ENCODE measurements around the gene SYNJ2. TPM values are rescaled to one million over a fixed set of nuclear protein-coding genes. Genes with fewer than 3 reads are reported as not detected.
"Not testable (repeated sequence)": the region's sequence is repeated elsewhere in the genome, so short reads cannot be mapped to it uniquely, and the experiment has no call there.

The SYNJ2 gene, protein sequence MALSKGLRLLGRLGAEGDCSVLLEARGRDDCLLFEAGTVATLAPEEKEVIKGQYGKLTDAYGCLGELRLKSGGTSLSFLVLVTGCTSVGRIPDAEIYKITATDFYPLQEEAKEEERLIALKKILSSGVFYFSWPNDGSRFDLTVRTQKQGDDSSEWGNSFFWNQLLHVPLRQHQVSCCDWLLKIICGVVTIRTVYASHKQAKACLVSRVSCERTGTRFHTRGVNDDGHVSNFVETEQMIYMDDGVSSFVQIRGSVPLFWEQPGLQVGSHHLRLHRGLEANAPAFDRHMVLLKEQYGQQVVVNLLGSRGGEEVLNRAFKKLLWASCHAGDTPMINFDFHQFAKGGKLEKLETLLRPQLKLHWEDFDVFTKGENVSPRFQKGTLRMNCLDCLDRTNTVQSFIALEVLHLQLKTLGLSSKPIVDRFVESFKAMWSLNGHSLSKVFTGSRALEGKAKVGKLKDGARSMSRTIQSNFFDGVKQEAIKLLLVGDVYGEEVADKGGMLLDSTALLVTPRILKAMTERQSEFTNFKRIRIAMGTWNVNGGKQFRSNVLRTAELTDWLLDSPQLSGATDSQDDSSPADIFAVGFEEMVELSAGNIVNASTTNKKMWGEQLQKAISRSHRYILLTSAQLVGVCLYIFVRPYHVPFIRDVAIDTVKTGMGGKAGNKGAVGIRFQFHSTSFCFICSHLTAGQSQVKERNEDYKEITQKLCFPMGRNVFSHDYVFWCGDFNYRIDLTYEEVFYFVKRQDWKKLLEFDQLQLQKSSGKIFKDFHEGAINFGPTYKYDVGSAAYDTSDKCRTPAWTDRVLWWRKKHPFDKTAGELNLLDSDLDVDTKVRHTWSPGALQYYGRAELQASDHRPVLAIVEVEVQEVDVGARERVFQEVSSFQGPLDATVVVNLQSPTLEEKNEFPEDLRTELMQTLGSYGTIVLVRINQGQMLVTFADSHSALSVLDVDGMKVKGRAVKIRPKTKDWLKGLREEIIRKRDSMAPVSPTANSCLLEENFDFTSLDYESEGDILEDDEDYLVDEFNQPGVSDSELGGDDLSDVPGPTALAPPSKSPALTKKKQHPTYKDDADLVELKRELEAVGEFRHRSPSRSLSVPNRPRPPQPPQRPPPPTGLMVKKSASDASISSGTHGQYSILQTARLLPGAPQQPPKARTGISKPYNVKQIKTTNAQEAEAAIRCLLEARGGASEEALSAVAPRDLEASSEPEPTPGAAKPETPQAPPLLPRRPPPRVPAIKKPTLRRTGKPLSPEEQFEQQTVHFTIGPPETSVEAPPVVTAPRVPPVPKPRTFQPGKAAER (N-terminal part only)
- total RNA-seq (1 to 10 TPM; 5.8 to 7.6 TPM), polyA plus RNA-seq (ENCODE audit: insufficient read depth, low read depth, low replicate concordance) (17.7 TPM)
- long read RNA-seq, donor 1 = 0 reads
- long read RNA-seq, donor 2, full-length matches to known transcripts = 1 of 1 reads
- long read RNA-seq, donor 2, partial matches to known transcripts = 0 of 1 reads
- long read RNA-seq, donor 2, other reads (novel, unspliced or antisense) = 0 of 1 reads

- Histone ChIP-seq H3K36me3 (ENCODE audit: low read depth, missing control alignments) (no peaks in the 10 kb centered on the region), H3K9me3 (no peaks in the 10 kb centered on the region), H3K27ac (peak within 1 kb of the TSS in 1 of 2 donors; percentile 53), H3K27me3 (no peaks in the 10 kb centered on the region), H3K4me3 (peak within 1 kb of the TSS; percentile 72 to 78), H3K4me1 (peaks cover 11% of the 10 kb centered on the region)
- intact Hi-C loops (cut with DNase I; ENCODE audit: low total_unique reads) = loop anchor here (10.0 kb wide), 1 partner anchor 83 kb away; no protein-coding TSS in a partner anchor
- TF ChIP-seq CTCF (IDR thresholded peaks at IDR 0.05) (peak in 2 of 3 experiments; percentile 37 to 44), POLR2A (IDR thresholded peaks at IDR 0.05) (no peak)
- 0% methylated on average over 5 to 9 of the region's 86 CpGs for WGBS, 2 donors
- DNase-seq = peak; percentile 75
Observed at GRCh38 chr6:157981395-157982101, at the start of gene SYNJ2. SYNJ2 (plus strand) TSS chr6:157981863; CDS start chr6:157981962, 99 bp downstream.

- intact Hi-C loops (cut with DNase I; ENCODE audit: low total_unique reads) = no loop called here
- H3K4me1 ChIP-seq = no peaks in the 10 kb centered on the region
- TF ChIP-seq CTCF (IDR thresholded peaks at IDR 0.05) (no peak), POLR2A (IDR thresholded peaks at IDR 0.05) (no peak)
- H3K27me3 ChIP-seq = no peaks in the 10 kb centered on the region
- no peaks in the 10 kb centered on the region for H3K36me3 ChIP-seq (ENCODE audit: low read depth, missing control alignments)
- 76 to 84% methylated on average over 2 of the region's 2 CpGs for WGBS, 2 donors
- no peak overlapping the region for H3K4me3 ChIP-seq
- H3K27ac ChIP-seq = no peak overlapping the region
- no peak for DNase-seq
- H3K9me3 ChIP-seq = no peaks in the 10 kb centered on the region
Observed at GRCh38 chr6:157935786-157936185, 45.9 kb upstream of the SYNJ2 start.

- no peaks in the 10 kb centered on the region for H3K27me3 ChIP-seq
- 88 to 94% methylated on average over 3 of the region's 3 CpGs for WGBS, 2 donors
- H3K4me1 ChIP-seq = no peaks in the 10 kb centered on the region
- intact Hi-C loops (cut with DNase I; ENCODE audit: low total_unique reads) = no loop called here
- no peaks in the 10 kb centered on the region for H3K36me3 ChIP-seq (ENCODE audit: low read depth, missing control alignments)
- TF ChIP-seq POLR2A (IDR thresholded peaks at IDR 0.05) (no peak), CTCF (IDR thresholded peaks at IDR 0.05) (no peak)
- no peak overlapping the region for H3K4me3 ChIP-seq
- DNase-seq = no peak
- no peak overlapping the region for H3K27ac ChIP-seq
- no peaks in the 10 kb centered on the region for H3K9me3 ChIP-seq
Observed at GRCh38 chr6:157937318-157937717, 44.3 kb upstream of the SYNJ2 start.

DNA sequence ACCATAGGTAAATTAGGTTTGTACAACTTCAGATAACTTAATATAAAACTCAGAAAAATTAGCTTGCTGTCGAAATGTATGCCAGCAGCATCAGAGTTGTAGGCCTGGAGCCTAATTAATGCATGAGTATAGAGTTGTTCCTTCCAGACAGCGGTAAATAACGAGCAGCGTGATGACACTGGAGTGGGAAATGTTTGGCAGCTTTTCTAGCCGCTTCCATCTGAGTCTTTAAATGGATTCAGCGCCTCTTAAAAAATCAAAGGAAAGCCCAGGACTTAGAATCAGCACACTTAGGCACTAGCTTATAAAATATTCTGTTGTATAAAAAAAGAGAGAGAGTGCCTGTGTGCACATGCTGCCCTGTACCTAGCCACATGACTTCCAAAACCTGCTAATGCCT, 43.7 kb upstream of the SYNJ2 start:
- Histone ChIP-seq H3K4me3 (no peak overlapping the region), H3K27me3 (no peaks in the 10 kb centered on the region), H3K27ac (no peak overlapping the region), H3K36me3 (ENCODE audit: low read depth, missing control alignments) (no peaks in the 10 kb centered on the region), H3K4me1 (no peaks in the 10 kb centered on the region), H3K9me3 (no peaks in the 10 kb centered on the region)
- TF ChIP-seq POLR2A (IDR thresholded peaks at IDR 0.05) (no peak), CTCF (IDR thresholded peaks at IDR 0.05) (no peak)
- intact Hi-C loops (cut with DNase I; ENCODE audit: low total_unique reads) = no loop called here
- DNase-seq = no peak
- WGBS, 2 donors = 85 to 97% methylated on average over 6 of the region's 6 CpGs

DNA sequence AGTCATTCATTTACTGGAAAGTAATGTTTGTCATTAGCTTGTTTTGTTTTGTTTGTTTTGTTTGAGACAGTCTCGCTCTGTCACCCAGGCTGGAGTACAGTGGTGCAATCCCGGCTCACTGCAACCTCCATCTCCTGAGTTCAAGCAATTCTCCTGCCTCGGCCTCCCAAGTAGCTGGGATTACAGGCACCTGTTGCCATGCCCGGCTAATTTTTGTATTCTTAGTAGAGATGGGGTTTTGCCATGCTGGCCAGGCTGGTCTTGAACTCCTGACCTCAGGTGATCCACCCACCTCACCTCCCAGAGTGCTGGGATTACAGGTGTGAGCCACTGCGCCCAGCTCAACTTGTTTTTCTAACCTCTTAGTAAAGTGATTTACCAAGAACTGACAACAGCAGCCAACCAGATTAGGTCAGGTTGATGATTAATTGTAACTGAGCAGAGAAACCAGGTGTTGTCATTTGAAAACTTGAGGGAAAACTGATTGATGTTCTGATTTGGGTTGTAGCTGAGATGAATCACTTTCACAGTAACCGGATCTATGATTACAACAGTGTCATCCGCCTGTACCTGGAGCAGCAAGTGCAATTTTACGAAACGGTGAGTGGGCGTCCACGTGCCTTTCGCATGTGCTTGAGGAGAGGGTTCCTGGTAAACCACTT, 41.2 kb upstream of the SYNJ2 start:
- H3K27me3 ChIP-seq; H3K4me3 ChIP-seq; H3K36me3 ChIP-seq (ENCODE audit: low read depth, missing control alignments); DNase-seq; intact Hi-C loops (cut with DNase I; ENCODE audit: low total_unique reads); H3K4me1 ChIP-seq; H3K27ac ChIP-seq; H3K9me3 ChIP-seq: not testable (repeated sequence)
- 95 to 97% methylated on average over 12 of the region's 12 CpGs for WGBS, 2 donors
